DMS153 treated with DMSO at 0.1 percent for 48 hours (cell line): ENCODE data around the gene TMEM213.

ENCODE experiments used
- DNase-seq: peaks from one replicate; lab custom pipeline; 2025; ENCODE audit not compliant: unreplicated experiment; lab: John Stamatoyannopoulos, UW

TMEM213 gene, protein sequence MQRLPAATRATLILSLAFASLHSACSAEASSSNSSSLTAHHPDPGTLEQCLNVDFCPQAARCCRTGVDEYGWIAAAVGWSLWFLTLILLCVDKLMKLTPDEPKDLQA

DNA sequence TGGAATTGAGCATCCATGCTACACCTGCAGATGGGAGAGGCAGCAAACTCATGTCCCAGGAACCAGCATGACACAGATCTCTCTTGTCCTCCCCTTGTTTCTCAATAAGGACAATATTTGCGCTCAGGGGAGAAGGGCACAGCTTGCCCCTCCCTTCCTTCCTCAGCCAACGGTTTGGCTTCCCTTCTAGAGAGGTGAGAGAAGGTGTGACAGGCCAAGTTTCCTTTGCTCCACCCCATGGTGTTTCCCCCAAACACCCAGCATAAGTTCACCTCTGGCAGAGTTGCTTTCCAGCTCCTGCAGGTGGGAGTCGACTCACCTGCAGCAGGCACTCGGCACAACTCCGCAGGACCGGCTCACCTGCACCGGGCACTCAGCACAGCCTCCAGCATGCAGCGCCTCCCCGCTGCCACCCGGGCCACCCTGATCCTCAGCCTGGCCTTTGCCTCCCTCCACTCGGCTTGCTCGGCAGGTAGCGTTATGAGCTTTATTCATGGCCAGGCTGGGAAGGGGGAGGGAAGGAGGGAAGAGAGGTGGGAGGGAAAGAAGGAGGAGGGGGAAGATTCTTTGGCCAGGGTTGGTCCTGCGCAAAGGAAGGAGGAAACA lies at the start of gene TMEM213, which contains the start of gene ATP6V0A4:
TSS of gene TMEM213 (plus strand) at position 280 of the 606 bp plus-strand sequence. CDS start at position 391, 111 bp downstream.
TSS of gene ATP6V0A4 (minus strand) at position 482 of the 606 bp plus-strand sequence. CDS start 26,949 bp downstream, outside the sequence.
- DNase-seq = no peak

DNA sequence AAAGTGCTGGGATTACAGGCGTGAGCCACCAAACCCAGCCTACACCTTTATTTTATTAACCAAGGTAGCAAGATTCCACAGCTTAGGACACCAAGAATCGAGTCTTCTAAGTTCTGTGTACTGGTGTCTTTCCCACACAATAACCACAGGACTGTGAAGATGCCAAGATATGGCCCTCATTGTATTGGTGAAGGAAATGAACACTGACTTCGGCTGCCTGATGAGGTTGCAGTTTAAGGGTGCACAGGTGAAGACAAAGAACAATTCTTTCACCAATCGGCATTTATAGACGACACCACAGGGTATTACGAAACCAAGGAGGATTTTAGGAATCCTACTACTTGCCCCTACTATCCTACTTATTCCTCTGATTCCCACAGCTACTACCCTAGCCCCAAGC lies 49.1 kb upstream of the TMEM213 start:
- DNase-seq = no peak

DNA sequence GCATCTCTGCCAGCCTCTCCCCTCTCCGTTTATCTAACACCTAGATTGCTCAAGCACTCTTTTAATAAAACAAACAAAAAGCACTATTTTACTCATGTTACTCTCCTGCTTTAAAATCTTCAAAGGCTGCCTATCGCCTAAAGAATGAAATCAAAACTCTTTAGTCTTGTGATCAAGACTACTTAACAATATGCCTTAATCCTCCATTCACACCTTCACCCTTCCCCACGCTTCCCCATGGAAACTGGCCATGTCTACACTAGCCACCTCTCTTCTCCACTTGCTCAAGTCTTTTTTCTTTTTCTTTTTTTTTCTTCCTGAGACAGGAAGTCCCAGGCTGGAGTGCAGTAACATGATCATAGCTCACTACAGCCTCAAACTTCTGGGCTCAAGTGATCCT lies 47.8 kb upstream of the TMEM213 start:
- no peak for DNase-seq

DNA sequence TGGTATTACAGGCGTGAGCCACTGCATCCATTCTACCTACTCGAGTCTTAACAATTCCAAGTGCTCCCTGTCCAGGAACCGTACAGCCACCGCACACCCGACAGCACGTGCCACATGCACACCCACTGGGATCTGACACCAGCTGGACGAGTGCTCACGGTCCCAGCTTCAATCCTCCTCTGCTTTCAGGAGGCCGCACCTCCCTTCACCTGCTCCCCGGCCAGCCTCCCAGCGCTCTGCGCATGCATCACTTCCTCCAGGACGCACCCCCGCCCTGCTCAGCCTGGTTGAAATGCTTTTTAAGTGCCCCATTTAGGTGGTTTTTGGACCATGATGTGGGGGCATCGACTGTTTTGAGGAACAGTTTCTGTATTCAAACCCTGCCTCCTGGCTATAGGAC lies 47.3 kb upstream of the TMEM213 start:
- DNase-seq = no peak

DNA sequence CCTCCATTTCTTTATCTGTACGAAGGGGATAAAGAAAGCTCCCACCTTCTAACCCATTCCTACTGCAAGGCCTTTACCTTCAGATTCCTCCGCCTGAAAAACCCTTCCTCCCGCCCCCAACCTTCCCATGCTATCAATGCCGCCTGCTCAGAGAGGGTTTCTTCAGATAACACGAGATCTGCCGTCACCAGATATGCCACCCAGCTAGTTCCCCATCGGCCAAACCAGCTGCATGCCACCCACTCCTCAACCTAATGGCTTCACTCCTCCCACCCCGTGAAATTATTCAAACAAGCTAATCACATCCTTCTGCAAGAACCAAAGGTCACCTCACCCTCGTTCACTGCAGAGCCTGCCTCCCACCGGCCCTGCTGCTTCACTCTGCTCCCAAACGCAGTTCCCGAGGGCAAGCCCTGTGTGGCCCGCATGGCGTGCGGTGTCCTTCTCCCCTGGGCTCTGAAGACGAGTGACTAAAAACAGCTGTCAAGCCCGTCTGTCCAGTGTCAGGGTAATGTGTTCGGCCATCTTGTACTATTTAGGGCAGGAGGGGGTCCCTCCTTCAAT lies 46.8 kb upstream of the TMEM213 start:
- no peak for DNase-seq

DNA sequence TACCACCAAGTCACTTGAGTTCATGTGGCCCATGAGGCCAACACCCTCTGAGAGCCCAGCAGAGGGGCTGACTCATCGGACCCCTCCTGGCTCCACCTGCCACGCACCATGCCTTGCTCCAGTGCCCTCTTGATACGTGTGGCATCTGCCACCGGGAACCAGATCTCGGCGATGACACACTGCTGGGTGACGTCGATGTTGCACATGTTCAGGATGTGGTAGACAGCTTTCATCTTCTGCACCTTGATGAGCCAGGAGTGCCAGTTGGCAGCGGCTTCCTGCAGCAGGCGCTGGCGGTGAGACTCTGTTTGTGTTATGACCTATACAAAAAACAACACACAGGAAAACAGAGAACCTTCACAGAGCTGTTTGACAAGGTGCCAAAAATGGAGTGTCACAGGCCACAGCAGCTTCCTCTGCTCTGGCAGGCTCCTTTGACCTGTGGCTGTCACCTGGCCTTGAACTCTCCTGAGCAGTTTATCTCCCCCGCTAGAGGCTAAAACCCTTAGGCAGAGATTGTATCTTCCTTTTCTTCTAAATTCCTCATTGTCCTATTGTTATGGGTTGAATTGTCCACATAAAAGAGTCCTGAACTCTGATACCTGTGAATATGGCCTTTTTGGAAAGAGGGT lies 45.2 kb upstream of the TMEM213 start:
- DNase-seq = peak; percentile 84

DNA sequence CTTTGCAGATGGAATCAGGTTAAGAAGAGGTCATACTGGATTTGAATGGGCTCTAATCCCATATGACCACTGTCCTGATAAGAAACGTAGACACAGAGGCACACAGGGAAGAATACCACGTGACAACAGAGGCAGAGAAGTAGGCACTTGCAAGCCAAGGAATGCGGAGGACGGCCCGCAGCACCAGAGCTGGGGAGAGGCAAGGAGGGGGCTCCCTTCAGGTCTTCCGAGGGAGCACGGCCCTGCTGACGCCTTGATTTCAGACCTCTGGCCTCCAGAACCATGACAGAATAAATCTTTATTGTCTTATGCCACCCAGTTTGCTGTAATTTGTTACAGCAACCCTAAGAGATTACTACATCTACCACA lies 44.7 kb upstream of the TMEM213 start:
- no peak for DNase-seq

DNA sequence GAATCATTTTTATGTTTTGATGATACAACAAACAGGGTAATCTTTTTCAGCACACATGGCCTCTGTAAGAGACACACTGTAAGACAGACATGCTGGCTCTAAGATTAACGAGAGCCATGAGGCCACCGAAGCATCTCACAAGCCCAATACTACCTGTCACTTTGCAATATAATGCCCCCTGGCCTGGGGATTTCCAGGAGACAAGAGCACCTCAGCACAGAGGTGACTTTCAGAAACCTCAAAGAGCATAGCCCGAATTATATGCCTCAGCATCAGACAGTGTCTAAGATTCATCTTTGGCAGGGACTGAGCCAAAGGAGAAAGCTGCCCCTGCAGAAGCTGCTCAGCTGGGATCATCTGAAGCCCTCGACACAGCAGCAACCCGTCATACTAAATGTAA lies 44.2 kb upstream of the TMEM213 start:
- DNase-seq = no peak

DNA sequence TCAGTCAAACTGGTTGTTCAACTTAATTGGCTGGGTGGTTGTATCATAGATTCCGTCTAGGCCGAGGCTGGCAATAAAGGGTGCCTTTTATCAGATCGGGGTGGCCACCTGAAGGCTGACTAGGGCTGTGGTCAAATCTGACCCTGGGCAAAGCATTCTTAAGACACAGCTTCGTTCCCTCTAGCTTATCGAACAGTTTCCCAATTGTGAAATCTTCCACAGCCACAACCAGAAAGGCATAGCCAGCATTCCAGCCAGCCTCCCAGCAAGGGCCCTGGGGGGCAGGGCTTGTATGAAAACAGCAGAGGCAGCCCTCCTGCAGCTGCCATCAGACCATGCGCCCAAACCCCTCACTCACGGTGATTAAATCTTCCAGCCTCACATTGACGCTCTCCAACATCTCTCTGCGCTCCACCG lies 42.5 kb upstream of the TMEM213 start:
- DNase-seq = no peak

DNA sequence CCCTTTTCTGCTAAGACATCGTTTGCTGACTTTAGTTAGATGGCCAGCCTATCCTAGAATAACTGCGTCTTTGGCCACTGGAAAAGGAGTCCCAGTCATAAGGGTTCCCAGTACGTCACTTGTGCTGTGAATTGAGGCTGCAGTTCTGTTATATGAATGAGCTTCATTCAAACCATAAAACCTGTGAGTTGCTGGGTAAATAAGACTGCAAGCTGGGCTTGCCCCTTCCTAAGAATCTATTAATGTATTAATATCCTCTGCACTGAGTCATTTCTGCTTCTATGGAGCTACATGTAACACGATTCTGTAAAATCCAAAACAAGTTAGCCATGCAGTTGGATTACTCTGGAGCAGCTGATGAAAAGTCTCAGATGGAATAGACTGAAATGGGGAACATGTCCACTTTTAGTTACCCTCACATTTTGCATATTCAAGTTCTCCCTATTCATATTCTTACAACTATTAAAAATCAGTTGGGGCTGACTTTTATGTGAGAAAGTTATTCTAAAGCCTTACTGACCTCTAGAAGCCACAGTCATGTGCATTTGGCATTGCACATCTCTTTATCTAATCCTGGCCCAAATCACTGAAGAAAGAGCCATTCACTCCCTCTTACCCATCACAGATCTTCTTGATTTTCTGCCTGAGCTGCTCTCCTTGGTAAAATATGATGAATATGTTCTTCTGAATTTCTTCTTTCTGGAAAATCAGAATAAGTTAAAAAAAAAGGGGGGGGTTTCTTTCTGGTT lies 41.8 kb upstream of the TMEM213 start:
- no peak for DNase-seq

DNA sequence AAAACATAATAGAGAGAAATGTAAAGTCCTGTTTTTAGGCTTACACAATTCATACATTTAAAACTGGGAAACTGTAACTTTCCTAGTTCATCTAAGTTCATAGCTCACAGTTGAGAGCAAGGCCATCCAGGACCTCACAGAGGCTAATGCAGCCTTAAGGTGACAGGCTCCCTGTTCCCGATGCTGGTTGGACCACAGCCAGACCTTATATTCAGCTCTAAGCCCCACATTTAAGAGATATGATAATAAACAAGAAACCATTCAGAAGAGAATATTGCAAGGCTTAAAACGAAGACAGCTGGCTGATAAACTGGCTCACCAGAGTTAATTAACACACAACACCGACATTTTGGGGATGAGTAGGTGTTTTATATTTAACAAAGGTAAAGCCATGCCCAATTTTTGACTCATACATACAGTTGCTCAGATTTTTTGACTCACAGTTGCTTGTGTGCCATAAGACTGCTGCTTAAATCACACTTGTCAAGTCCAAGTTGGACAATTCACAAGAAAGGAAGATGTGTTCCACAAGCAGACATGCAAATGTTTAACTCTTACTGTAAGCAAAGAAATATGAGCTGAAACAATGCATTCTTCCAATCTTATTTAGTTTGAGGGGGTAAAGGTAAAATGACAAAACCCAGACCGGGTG lies 41.1 kb upstream of the TMEM213 start:
- DNase-seq = no peak

DNA sequence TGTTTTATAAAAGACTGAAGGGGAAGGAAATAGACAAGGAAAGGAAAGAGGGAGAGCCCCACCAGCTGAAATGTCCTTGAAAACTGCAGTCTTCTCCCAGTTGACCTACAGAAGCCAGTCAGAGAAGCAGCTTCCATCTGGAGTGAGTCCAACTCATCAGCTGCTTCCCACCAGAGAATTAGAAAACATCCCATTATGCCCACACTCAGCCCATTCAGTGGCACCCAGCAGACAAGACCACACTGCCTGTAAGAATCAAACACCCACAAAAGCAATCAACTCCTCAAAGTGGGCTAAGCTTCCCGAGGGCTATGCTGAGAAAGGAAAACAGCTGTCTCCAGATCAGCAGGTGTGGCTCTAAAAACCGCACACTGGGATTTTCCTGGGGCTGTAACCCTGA lies 29.6 kb upstream of the TMEM213 start:
- DNase-seq = no peak

DNA sequence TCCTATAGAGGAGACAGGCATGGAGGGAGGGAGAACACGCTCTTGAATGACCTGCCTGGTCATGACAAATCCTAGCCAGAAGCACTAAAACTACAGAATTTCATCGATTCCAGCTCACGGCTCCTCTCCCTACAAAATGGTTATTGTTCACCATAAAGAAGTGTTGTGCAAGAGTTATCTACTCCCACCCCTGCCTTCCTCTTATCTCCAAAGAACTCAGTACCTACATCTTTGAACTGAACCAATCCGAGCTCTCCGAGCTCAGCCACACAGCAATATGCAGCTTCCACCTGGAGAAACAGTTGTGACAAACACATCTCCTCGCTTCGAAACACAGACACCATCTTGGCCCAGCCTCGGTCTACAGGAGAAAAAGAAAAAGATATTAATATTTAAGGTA lies 26.9 kb upstream of the TMEM213 start:
- DNase-seq = no peak

DNA sequence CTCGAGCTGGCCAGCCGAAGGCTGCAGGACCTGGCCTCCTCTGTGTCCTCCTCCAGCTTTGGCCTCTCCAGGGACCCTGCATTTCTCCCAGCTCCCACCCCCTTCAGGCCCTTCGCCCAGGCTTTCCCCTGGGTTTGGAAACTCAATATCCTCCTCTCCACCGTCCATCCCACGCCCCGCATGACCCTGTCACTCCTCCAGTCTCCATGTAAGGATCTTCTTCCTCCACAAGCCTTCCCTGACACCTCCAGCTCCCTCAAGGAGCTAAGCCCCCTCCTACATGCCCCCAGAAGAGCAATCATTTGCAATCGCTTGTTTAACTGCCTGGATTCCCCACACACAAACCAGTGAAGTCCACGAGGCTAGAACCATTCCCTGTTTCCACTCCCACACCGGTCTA lies 24.6 kb upstream of the TMEM213 start:
- no peak for DNase-seq

DNA sequence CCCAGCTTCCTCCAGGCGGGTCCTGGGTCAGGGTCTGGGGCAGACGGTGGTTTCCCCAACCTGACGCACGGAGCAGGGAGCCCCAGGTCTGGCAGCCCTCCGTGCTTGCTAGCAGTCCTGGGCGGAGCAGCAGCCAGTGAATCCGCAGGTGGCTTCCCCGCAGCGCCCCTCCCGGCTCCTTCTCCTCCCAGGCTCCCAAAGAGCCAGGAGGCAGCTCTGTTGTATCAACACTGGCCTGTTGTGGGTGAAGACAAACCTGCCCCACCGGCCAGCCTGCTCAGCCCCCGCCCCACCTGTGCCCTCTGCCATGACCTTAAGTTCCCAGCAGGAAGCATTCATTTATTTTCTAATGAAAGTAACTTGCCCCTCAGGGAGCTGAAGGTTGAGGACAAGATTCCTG lies 24.0 kb upstream of the TMEM213 start:
- no peak for DNase-seq

DNA sequence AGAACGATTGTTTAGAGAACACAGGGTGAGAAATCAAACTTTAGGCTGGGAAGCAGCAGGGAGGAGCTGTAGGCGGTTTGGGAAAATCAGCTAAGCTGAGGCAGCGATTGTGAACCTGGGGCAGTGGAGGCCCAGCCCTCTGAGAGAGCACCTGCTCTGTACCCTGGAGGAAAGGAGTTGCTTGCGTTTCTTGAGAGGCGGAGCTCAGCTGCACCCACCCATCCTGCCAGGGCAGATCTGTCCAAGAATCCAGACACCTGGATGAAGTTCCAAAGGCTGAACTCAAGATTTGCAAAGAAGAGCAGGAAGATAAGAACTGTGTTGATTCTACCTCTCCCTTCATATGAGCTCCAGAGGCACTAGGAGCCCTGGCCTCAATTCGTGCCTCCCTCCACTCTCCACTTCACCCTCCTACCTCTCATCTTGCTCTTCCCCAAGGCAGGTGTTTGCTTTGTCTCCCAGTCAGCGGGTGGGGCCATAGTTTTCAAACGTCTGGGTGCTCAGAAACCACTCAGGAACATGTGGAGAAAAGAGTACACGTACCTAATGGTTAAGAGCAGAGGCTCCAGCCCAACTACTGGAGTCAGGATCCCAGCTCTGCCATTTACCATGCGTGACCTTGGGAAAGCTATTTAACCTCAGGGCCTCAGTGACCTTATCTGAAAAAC lies 21.5 kb upstream of the TMEM213 start:
- peak; percentile 24 for DNase-seq

DNA sequence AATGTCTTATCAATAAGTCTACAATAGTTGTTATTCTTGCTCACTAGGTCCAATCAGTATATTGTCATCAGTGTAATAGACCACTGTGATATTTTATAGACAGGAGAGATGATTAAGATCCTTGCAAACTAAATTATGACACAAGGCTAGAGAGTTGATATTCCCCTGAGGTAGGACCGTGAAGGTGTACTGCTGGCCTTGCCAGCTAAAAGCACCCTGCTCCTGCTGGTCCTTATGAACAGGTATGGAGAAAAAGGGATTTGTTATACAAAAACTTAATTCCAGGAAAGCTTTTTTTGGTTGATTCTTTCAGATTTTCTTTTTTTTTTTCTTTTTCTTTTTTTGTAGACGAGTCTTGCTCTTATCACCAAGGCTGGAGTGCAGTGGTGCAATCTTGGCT lies 16.8 kb upstream of the TMEM213 start:
- DNase-seq = no peak

DNA sequence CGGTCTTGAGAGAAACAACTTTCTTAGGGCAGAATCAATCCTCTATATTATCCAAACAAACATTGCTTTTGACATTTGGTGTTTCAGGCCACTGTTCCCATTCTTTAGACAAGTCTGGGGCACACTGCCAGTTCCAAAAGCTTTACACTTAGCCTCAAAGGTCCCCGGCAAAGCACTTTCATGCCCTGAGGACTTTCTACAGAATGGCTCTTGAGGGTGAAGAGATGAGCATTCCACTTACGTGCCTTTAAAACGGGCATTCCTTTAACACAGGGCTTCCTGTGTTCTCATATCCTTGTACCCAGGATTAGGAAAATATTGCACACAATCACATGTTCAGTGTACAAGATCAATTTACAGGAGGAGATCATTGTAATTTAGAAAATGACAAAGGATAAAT lies 13.1 kb upstream of the TMEM213 start:
- DNase-seq = no peak

DNA sequence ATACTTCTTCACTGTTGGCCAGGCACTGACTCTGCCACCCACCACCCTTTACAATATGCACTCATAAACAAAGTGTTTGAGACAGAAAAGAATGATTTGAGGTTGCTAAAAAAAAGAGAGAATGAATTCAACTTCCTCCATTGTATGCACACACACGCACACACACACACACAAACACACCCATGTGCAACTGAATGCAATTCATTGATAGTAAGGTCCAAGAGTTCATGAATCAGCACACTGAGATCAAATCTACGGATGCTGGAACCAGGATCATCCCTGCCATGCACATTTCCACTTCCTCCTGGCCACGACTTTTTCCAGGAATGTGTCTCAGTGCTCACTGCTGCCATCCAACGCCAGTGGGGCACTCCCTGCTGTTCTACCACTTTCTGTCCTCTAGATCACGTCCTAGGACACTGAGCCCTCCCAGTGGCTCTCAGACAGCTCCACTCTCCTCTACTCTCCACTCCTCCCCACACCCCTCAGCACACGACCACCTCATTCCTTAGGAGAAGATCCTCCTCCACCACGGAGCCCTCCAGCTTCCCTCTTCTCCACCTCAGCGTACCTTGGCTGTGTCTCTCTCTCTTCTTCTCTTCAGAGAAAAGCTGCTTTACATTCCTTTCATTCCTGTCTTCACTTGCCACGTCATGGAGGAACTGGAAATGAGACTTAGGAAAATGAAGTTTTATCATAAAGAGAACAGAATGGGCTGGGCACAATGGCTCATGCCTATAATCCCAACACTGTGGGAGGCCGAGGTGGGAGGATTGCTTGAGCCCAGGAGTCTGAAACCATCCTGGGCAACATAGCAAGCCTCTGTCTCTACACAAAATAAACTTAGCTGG lies 12.0 kb upstream of the TMEM213 start:
- DNase-seq = no peak
